Neural progenitor cell (in vitro differentiated cells): ENCODE measurements around the gene ZAP70.

Experiments used
- EZH2 ChIP-seq: fragments of 200-600 bp; sonication (generic); IDR thresholded peaks from 2 replicates; pipeline ENCODE4 v1.6.1; 2017; ENCODE audit warnings: antibody characterized with exemption, mild to moderate bottlenecking, moderate library complexity
- EZH2phosphoT487 ChIP-seq: fragments of 200-600 bp; sonication (generic); IDR thresholded peaks from 2 replicates; pipeline ENCODE4 v1.6.1; 2017; ENCODE audit warnings: antibody characterized with exemption
- TF ChIP-seq, protein P1 (sequence below): fragments of 200-600 bp; sonication (generic); IDR thresholded peaks from 2 replicates; pipeline ENCODE4 v1.5.1; 2017; ENCODE audit warnings: antibody characterized with exemption, mild to moderate bottlenecking

- TF ChIP-seq, protein P1, sequence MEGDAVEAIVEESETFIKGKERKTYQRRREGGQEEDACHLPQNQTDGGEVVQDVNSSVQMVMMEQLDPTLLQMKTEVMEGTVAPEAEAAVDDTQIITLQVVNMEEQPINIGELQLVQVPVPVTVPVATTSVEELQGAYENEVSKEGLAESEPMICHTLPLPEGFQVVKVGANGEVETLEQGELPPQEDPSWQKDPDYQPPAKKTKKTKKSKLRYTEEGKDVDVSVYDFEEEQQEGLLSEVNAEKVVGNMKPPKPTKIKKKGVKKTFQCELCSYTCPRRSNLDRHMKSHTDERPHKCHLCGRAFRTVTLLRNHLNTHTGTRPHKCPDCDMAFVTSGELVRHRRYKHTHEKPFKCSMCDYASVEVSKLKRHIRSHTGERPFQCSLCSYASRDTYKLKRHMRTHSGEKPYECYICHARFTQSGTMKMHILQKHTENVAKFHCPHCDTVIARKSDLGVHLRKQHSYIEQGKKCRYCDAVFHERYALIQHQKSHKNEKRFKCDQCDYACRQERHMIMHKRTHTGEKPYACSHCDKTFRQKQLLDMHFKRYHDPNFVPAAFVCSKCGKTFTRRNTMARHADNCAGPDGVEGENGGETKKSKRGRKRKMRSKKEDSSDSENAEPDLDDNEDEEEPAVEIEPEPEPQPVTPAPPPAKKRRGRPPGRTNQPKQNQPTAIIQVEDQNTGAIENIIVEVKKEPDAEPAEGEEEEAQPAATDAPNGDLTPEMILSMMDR: no peak
- TF ChIP-seq EZH2phosphoT487 (no peak), EZH2 (no peak)
These were observed 7.4 kb downstream of the ZAP70 start for GRCh38 chr2:97720746-97721145.
